Measurements from ENCODE around the gene PTK7.

- TF ChIP-seq GATA3 (IDR thresholded peaks at IDR 0.05; ENCODE audit: low read depth, low read length) (no peak), GATA2 (IDR thresholded peaks at IDR 0.05; ENCODE audit: low read depth, low read length) (no peak)
These were observed 47.0 kb upstream of the PTK7 start for GRCh38 chr6:43029120-43029519.
